ENCODE data around the gene MARK3. TPM values are rescaled to one million over a fixed set of nuclear protein-coding genes. Genes with fewer than 3 reads are reported as not detected.

Gene MARK3
- total and polyA plus RNA-seq, 2 of the 4 experiments (the other 2 are of a cell fraction) = 78.5 to 80.5 TPM

GRCh38 chr14:103418481-103418818 is 33.2 kb downstream of the MARK3 start:
- Histone ChIP-seq H3K14ac (replicated peaks; ENCODE audit: low read depth, low read length) (peak overlapping the region; percentile 85; the same call in 1 of the 2 replicates), H3K36me3 (ENCODE audit: control insufficient read depth, insufficient read depth, low read length) (peaks cover 4% of the 10 kb centered on the region; the same call in 1 of the 2 replicates), H3K4me2 (ENCODE audit: low read depth, low read length) (peak overlapping the region; percentile 47), H3K9me1 (ENCODE audit: insufficient read depth, low read length) (peaks cover 15% of the 10 kb centered on the region), H4K91ac (ENCODE audit: insufficient read depth, low read depth, low read length) (no peak overlapping the region), H2AK5ac (ENCODE audit: low read depth, low read length) (no peak overlapping the region), H4K5ac (ENCODE audit: low read depth, low read length) (no peak overlapping the region), H3K9ac (ENCODE audit: low read depth, low read length) (no peak overlapping the region), H3K27ac (ENCODE audit: insufficient read depth, low read length) (no peak overlapping the region; the same call in 1 of the 2 replicates), H3K4ac (ENCODE audit: low read depth, low read length) (peak overlapping the region; percentile 35; the same call in 1 of the 2 replicates), H3K4me3 (ENCODE audit: insufficient read depth, low read depth, low read length) (no peak overlapping the region), H2BK120ac (ENCODE audit: low read depth, low read length) (peak overlapping the region; percentile 50; the same call in 1 of the 2 replicates), H3K18ac (ENCODE audit: low read depth, low read length) (no peak overlapping the region), H2AFZ (replicated peaks; ENCODE audit: low read length, poor library complexity) (no peak overlapping the region), H3K23ac (ENCODE audit: low read depth, low read length) (peak overlapping the region; percentile 72; the same call in 1 of the 2 replicates), H2BK5ac (ENCODE audit: low read depth, low read length, poor library complexity, severe bottlenecking) (peak overlapping the region; percentile 89), H3K27me3 (ENCODE audit: control insufficient read depth, insufficient read depth, low read length) (no peaks in the 10 kb centered on the region), H3K56ac (ENCODE audit: extremely low read depth, insufficient read depth, low read length) (no peak overlapping the region), H4K20me1 (ENCODE audit: insufficient read depth, low read length) (peaks cover 62% of the 10 kb centered on the region), H3K9me3 (ENCODE audit: control insufficient read depth, insufficient read depth, low read length) (no peaks in the 10 kb centered on the region), H4K8ac (ENCODE audit: low read depth in 2 of 2, low read length in 2 of 2) (no peak overlapping the region), H2BK15ac (ENCODE audit: low read depth, low read length) (no peak overlapping the region), H2BK20ac (ENCODE audit: low read depth, low read length) (no peak overlapping the region), H2AK9ac (replicated peaks; ENCODE audit: low read depth, low read length, poor library complexity) (no peak overlapping the region), H3K4me1 (ENCODE audit: control insufficient read depth, insufficient read depth, low read length) (peaks cover 15% of the 10 kb centered on the region), H3K79me1 (ENCODE audit: low read depth in 1 of 2, low read length in 2 of 2) (peaks cover 16 to 77% of the 10 kb centered on the region in 2 experiments)
- no TSS peak for BruUV-seq (replicated peaks)
- TF ChIP-seq SMC3 (IDR thresholded peaks at IDR 0.05; ENCODE audit: low read depth, low read length) (no peak; the same call in 1 of the 2 replicates), CEBPB (IDR thresholded peaks at IDR 0.05; ENCODE audit: low read depth, low read length) (peak; percentile 97), RCOR1 (IDR thresholded peaks at IDR 0.05; ENCODE audit: insufficient replicate concordance, low read length) (no peak), BHLHE40 (IDR thresholded peaks at IDR 0.05; ENCODE audit: low read depth, low read length) (peak; percentile 88), POLR2A (IDR thresholded peaks at IDR 0.05; ENCODE audit: low read depth, low read length) (no peak), MXI1 (IDR thresholded peaks at IDR 0.05; ENCODE audit: borderline replicate concordance, low read depth, low read length) (peak; percentile 24; the same call in 1 of the 2 replicates), USF2 (IDR thresholded peaks at IDR 0.05; ENCODE audit: low read depth, low read length) (no peak), CTCF (conservative IDR thresholded peaks at IDR 0.05; ENCODE audit: low read depth, low read length) (no peak), CHD1 (IDR thresholded peaks at IDR 0.05; ENCODE audit: low read depth, low read length) (no peak), RAD21 (IDR thresholded peaks at IDR 0.05; ENCODE audit: low read length) (no peak), FOS (IDR thresholded peaks at IDR 0.05; ENCODE audit: low read depth, low read length) (0 out of 2 replicates have a peak, but pooled peaks have one; percentile 6), MAZ (IDR thresholded peaks at IDR 0.05; ENCODE audit: borderline replicate concordance, low read depth, low read length) (0 out of 2 replicates have a peak, but pooled peaks have one; percentile 33)
- ChIA-PET POLR2A (ENCODE audit: unreplicated experiment) (interaction anchor here (0.5 to 0.6 kb wide), 3 partner anchors 32 to 462 kb away, joined by 3 to 11 read pairs (median 4); no protein-coding TSS in a partner anchor), CTCF (no interaction called here)
- DNase-seq (peak; percentile 87), ATAC-seq (ENCODE audit: low read depth) (peak; percentile 63)
- intact Hi-C loops (cut with micrococcal nuclease) (loop anchor here (2.0 kb wide), 1 partner anchor 18 kb away; no protein-coding TSS in a partner anchor), in situ Hi-C loops (cut with MboI; ENCODE audit: low sequenced_read_pairs) (no loop called here), dilution Hi-C loops (cut with HindIII; ENCODE audit: low sequenced_read_pairs, unreplicated experiment) (no loop called here)
- WGBS, 2 experiments (ENCODE audit: extremely low coverage in 2 of 2, insufficient read length in 1 of 2) = no CpG with 5 or more reads among the region's 3 CpGs

Data from IMR-90 (cell line).